ENCODE data around the gene KANSL1.

- TF ChIP-seq USF1 (IDR thresholded peaks at IDR 0.05) (no peak), TCF12 (IDR thresholded peaks at IDR 0.05; ENCODE audit: low read depth) (no peak), RAD21 (IDR thresholded peaks at IDR 0.05; ENCODE audit: low read depth) (no peak), FOXM1 (IDR thresholded peaks at IDR 0.05; ENCODE audit: borderline replicate concordance, low read depth) (no peak), TAF1 (IDR thresholded peaks at IDR 0.05; ENCODE audit: low read depth) (no peak), CEBPB (IDR thresholded peaks at IDR 0.05) (no peak), EP300 (IDR thresholded peaks at IDR 0.05; ENCODE audit: borderline replicate concordance) (no peak), YY1 (IDR thresholded peaks at IDR 0.05; ENCODE audit: low read depth) (no peak), MAX (IDR thresholded peaks at IDR 0.05) (no peak)
Measured at GRCh38 chr17:46163316-46163715, 29.9 kb downstream of the KANSL1 start.
